HG03095 (cell line): ENCODE results near the gene ARHGEF6.
"Not testable (repeated sequence)": the region's sequence is repeated elsewhere in the genome, so short reads cannot be mapped to it uniquely, and the experiment has no call there.

Experiments used
- ATAC-seq: cut with Tn5 transposase; IDR thresholded peaks from one replicate; pipeline ENCODE4 v1.9.1; 2021; ENCODE audit warnings: moderate library complexity; ENCODE audit not compliant: unreplicated experiment

ARHGEF6 gene

GRCh38 chrX:136780763-136781162 lies at the start of gene ARHGEF6:
Gene ARHGEF6 (minus strand): TSS chrX:136780932. CDS start chrX:136780882, 50 bp downstream.
- no peak for ATAC-seq

- no peak for ATAC-seq
Observed at GRCh38 chrX:136829413-136829812, 48.7 kb upstream of the ARHGEF6 start.

- ATAC-seq, result no peak
Observed at GRCh38 chrX:136828830-136829229, 48.1 kb upstream of the ARHGEF6 start.

GRCh38 chrX:136827026-136827425 lies 46.3 kb upstream of the ARHGEF6 start:
- ATAC-seq, result no peak

- no peak for ATAC-seq
Observed at GRCh38 chrX:136825771-136826170, 45.0 kb upstream of the ARHGEF6 start.

GRCh38 chrX:136823175-136823574 lies 42.4 kb upstream of the ARHGEF6 start:
- no peak for ATAC-seq

- no peak for ATAC-seq
Observed at GRCh38 chrX:136822337-136823095, 41.8 kb upstream of the ARHGEF6 start.

- not testable (repeated sequence) for ATAC-seq
Observed at GRCh38 chrX:136819756-136820155, 39.0 kb upstream of the ARHGEF6 start.

- ATAC-seq, result no peak
Observed at GRCh38 chrX:136819031-136819703, 38.4 kb upstream of the ARHGEF6 start.

- no peak for ATAC-seq
Observed at GRCh38 chrX:136816975-136817374, 36.2 kb upstream of the ARHGEF6 start.

- ATAC-seq, result no peak
Observed at GRCh38 chrX:136814847-136815750, 34.4 kb upstream of the ARHGEF6 start.

- no peak for ATAC-seq
Observed at GRCh38 chrX:136812286-136812685, 31.6 kb upstream of the ARHGEF6 start.

- no peak for ATAC-seq
Observed at GRCh38 chrX:136810493-136810892, 29.8 kb upstream of the ARHGEF6 start.

- no peak for ATAC-seq
Observed at GRCh38 chrX:136806891-136807410, 26.2 kb upstream of the ARHGEF6 start.

GRCh38 chrX:136802515-136802914 lies 21.8 kb upstream of the ARHGEF6 start:
- ATAC-seq, result no peak

GRCh38 chrX:136797787-136798186 lies 17.1 kb upstream of the ARHGEF6 start:
- no peak for ATAC-seq

- not testable (repeated sequence) for ATAC-seq
Observed at GRCh38 chrX:136795132-136795531, 14.4 kb upstream of the ARHGEF6 start.

GRCh38 chrX:136794660-136795059 lies 13.9 kb upstream of the ARHGEF6 start:
- not testable (repeated sequence) for ATAC-seq

- no peak for ATAC-seq
Observed at GRCh38 chrX:136794080-136794479, 13.3 kb upstream of the ARHGEF6 start.

GRCh38 chrX:136789856-136790255 lies 9.1 kb upstream of the ARHGEF6 start:
- ATAC-seq, result no peak

GRCh38 chrX:136784231-136784630 lies 3.5 kb upstream of the ARHGEF6 start:
- ATAC-seq, result no peak
